ENCODE results near the gene SYTL3.
A peak's percentile ranks its signal among the peaks of the same experiment; 100 is the strongest.
"Not testable (repeated sequence)": the region's sequence is repeated elsewhere in the genome, so short reads cannot be mapped to it uniquely, and the experiment has no call there.

SYTL3 gene

DNA sequence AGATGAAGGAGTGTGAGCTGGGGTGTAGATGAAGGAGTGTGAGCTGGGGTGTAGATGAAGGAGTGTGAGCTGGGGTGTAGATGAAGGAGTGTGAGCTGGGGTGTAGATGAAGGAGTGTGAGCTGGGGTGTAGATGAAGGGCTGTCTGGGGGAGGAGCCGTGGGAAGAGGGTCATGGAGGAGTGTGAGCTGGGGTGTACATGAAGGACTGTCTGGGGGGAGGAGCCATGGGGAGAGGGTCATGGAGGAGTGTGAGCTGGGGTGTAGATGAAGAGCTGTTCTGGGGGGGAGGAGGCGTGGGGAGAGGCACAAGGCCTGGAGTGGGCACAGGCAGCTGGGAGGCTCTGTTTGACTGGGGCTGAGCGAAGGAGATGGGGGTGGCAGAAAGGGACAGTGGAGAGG lies 51.4 kb downstream of the SYTL3 start:
- DNase-seq: not testable (repeated sequence)

DNA sequence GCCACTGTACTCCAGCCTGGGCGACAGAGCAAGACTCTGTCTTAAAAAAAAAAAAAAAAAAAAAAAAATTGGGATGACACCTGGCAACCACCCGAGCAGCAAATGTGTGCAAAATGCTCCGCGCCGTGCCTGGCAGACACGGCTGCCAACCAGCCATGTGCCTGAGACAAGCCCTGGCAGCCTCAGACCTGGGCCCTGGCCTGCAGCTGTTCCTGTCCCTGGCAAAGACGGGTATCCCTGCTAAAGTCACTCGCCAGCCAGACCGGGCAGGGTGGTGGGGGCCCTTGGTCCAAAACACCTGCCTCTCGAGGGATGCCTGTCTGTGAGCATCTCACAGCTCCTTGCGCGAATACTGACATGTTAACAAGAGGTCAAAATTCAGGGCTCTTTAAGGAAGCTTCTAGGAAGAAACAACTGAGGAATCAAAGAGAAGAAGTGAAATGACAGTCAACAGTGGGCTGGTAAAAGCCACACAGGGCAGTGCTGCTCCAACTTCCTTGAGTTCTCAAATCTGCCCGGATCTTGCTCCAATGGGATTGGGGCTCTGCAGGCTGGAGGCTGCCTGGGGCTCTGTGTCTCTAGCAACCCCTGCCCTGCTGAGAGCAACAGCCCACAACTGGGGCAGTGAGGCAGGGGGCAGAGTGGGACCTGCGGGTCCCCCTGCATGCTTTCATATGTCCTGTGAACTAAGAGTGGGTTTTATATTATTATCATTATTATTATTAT lies 53.4 kb downstream of the SYTL3 start:
- DNase-seq: no peak

DNA sequence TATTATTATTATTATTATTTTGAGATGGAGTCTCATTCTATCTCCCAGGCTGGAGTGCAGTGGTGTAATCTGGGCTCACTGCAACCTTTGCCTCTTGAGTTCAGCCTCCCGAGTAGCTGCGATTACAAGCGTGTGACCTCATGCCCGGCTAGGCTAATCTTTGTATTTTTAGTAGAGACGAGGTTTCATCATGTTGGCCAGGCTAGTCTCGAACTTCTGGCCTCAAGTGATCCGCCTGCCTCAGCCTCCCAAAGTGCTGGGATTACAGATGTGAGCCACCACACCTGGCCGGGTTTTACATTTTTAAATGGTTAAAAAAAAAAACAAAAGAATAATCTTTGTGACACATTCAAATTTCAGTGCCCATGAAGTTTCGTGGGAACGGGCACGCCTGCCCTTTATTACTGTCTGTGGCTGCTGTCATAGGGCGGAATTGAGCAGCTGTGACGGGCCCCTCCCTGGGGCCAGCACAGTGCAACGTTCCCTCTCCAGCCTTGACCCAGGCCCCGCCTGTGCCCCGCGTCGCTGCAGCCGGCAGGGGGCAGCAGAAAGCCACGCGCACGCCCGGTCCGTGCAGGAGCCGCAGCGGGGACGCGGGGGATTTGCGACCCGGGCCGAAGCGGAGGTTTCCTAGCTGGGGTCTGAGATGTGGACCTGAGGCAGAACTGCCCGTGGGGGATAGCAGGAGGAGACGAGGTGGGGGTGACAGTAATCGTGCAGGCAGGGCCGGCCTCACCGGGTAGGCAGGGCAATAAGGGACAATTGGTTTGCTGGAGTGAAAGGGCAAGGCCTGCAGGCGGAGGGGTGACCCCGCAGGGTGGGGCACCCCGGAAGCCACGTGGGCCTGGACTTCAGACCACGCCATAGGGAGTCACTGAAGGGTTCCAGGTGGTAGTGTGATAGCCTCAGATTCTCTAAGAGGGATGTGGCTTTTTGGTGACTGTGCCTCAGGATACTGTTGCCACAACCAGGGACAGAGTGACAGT lies 54.3 kb downstream of the SYTL3 start:
- DNase-seq: peak; percentile 28

DNA sequence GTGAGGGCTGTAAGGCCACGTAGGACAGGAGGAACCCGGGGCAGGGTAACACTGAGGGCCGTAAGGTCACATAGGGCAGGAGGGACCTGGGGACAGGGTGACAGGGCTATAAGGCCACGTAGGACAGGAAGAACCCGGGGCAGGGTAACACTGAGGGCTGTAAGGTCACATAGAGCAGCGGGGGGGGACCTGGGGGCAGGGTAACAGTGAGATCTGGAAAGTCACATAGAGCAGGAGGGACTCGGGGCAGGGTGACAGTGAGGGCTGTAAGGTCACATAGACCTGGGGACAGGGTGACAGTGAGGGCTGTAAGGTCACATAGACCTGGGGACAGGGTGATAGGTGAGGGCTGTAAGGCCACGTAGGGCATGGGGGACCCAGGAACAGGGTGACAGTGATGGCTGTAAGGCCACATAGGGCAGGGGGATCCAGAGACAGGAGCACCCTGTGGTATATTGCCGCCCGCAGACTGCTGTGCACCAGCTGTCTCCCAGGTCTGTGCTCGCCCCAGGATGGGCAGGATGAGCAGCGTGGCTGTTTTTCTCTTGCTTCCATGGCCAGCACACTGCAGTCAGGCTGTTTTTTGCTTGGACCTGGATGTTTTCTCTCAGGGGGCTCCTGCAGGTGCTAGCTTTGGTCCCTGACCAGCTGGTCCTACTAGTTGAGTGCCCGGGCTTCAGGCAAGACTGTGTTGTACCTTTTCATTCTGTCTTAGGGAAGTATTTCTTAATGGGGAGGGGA lies 55.7 kb downstream of the SYTL3 start:
- no peak for DNase-seq

DNA sequence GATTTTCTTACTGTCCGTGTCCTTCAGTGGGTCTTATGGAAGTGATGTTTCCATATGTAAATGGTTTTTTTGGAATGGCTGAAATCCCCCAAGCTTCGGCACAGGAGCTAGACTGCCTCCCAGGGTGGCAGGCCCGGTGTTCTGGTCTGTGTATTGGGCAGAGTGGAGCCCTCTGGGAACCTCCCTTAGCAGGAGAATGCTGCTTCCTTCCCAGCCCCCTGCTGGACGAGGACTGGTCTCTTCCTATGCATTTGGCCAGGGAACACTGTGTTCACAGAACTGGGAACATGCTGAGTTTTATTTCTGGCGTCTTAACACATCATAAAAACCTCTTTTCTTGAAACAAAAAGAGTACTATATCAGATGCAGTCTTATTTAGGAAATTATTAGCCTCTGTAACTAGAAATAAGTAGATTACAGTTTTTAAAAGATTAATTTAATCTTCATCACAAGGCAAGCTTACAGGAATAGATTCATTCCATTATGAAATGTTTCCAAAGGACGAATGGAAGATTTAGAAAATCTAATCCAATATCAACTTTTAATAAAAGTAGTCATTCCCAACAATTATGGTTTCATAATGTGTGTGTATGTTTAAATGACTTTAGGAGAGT lies 56.6 kb downstream of the SYTL3 start:
- no peak for DNase-seq

DNA sequence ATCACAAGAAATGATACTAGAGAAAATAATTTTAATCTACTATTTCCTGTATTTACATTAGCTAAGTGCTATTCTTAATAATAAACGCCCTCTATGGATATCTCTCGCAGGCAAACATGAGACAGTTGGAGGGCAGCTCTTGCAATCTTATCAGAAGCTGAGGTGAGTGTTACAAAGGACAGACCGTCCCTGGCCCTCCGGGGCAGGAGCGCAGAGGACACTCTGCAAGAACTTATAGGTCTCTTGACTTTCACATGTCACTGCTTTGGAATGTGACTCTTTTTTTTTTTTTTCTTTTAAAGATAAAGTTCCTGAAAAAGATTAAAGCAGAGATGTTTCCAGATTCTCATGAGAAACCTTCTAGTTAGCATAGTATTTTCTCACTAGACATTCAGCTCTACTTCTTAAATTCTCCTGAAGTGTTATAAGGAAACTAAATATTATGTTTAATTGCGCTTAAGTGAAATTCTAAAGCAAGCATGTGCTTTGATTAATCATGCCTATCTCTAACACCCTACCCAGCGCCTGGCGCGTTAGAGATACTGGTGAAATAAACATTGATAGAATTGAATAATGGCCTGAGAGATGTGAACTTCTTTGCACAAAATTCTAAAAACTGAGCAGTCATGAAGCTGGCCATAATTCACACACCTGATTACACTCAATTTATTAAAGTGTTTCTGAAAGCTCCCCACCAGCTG lies 57.4 kb downstream of the SYTL3 start:
- peak; percentile 29 for DNase-seq

DNA sequence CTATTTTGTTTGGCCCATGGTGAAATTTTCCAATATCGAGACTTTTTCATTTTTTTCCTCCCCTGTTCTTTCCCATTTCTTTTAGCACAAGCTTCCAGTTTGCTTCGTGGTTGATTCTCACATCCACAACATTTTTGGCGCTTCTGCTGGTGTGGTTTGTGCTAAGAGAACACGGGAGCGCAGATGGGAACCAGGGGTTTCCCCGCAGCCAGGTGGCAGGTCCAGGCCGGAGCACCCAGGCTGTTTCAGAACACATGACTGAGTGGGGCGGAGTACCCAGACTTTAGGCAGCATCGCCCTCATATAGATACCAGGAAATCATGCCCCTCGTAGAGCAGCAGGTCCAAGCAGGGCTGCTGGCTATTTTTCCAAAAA lies 58.0 kb downstream of the SYTL3 start:
- no peak for DNase-seq

DNA sequence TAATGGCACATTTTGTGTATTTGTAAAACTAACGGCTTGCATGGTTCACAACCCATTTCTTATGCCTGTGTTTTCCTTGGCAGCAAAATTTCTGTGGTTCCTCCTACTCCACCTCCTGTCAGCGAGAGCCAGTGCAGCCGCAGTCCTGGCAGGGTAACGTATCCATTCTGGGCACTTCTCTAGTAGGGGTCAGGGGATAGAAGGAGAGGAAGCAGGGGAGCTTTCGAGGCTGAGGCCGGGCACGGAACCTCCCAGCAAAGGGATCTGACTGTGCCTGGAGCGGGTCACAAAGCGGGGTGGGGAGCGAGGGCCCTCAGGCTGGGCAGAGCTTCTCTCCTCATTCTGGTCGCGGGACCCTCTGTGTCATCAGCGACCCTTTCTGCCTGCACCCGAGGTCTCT lies 58.4 kb downstream of the SYTL3 start:
- no peak for DNase-seq

DNA sequence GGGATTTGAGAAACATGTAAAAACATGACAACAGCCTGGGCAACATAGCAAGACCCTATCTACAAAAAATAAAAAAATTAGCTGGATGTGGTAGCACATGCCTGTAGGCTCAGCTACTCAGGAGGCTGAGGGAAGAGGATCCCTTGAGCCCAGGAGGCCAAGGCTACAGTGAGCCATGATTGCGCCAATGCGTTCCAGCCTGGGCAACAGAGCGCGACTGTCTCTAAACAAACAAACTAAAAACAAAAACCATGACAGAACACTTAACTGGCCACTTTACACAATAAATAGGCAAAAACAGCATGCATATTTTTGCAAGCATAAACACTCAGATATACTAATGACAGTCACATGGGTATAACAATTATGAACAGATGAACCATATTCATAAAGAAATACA lies 60.0 kb downstream of the SYTL3 start:
- DNase-seq: no peak

DNA sequence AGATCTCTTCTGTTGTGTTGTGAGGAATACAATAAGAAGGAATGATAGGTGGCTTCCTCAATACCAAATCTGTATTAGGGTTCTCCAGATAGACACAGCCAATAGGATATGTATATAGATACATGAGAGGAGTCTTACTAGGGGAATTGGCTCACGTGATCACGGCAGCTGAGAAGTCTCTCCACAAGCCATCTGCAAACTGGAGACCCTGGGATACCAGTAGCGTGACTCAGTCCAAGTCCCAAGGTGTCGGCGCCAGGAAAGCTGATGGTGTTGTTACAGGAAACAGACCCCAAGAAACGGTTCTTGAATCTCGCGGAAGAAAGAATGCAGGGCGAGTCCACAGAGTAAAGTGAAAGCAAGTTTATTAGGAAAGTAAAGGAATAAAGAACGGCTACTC lies 61.4 kb downstream of the SYTL3 start:
- no peak for DNase-seq

DNA sequence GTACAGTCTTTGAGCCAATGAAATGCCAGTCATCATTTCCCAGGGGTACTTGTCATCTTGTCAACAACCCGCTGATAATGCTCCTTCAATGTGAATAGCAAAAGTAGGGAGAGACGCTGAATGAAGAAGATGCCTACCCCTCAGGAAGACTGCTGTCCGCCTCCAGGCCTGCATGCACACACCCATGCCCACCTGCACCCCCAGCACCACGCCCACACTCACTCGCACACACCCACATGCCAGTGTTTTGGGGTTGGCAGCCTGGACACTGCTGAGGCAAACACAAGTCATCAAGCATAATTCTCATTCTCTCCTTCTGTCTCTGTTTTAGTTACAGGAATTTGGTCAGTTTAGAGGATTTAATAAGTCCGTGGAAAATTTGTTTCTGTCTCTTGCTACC lies 63.6 kb downstream of the SYTL3 start:
- no peak for DNase-seq

DNA sequence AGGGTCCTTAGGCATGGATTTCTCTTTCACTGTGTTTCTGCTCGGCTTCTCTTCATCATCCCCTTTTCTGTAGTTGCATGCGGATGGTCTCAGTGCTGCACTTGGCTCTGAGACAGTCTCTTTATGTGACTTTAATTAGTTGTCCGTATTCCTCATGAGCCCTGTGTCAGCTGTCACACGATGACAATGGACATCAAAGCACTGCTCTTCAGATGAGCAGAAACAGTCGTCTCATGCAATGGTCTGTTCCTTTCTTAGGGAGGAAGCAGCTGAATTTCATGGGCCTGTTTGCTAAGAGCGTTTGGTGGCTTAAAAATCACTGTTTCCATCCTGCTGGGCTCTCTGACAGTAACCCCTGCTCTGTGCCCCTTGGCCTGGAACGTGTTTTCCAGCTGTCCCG lies 64.9 kb downstream of the SYTL3 start:
- DNase-seq: no peak

DNA sequence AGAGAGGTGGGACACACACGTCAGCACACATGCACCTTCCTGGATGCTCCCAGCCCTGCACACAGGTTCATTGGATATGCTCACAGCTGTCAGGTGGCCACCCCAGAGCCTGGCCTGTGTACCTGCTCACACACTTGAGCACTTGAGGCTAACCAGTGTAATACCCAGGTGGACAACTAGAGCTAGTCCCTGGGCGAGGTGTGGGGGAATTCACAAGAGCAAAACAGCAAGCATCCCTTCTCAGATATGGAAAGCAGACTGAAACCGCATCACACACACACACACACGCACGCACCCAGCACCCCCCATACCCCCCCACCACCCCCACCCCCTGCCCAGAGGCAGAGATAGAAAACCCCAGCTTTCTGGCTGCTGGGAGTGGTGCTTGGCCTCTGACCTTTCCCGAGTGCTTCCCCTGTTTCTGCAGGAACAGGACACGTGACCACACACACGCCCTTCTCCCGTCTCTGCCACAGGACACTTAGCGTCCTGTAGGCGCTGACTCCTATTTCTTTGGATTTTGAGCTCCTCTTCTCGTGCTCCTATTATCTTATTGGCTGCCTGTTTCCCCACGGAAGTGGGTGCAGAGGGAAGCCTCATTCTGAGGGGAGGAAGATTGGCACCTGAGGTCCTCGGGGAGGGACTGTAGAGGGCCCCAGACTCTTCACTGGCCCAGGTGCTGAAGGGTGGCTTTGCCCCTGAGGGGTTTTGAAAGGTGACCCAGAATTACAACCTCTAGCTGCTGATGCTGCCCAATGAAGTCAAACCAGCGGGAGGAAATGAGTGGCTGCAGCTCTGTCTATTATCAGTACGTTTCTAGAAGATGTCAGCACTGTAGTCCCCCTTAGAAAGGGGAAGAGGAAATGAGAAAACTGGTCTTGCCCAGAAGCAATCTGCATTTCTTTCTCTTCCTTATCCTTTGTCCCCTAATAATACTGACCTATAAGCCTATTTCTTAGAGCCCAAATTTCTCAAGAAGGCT lies 65.8 kb downstream of the SYTL3 start:
- no peak for DNase-seq

DNA sequence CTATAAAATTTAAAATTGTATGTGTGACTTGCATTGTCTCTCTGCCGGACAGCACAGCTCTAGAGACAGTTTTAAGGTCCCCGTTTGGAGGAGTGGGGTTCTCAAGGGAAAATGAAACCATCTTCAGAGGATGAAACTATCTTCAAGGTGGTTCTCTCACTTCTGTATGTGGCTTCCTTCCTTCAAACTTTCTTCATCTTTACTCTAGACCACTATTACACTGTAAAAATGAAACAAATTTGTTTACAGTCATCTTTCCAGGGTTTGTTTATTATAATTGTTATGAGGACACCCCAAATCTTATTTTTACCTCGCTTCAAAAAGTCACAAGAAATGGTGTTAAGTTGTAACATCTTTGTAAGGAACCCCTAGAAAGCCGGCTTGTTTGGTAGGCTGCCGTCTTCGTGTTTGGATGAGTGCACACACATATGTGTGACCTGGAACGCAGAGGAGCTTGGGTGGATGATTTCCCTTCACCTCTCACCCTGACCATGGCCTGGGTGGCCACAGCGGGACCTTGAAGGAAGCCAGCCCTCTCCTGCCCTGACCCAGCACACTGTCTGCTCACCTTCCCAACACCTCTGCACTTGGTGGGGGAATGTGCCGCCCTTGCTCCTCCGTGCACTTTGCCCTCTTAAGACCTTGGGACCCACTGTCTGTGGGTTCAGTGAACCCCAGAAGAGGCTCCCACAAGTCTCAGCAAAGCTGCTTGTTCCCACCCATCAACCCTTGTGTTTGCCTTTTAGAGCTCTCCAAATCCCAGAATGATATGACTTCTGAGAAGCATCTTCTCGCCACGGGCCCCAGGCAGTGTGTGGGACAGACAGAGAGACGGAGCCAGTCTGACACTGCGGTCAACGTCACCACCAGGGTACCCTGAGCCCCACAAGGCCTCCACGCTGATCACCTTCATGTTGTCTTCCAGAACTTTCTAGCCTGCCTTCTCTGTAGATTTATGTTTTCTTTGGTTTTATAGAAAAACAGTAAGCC lies 67.8 kb downstream of the SYTL3 start:
- no peak for DNase-seq

DNA sequence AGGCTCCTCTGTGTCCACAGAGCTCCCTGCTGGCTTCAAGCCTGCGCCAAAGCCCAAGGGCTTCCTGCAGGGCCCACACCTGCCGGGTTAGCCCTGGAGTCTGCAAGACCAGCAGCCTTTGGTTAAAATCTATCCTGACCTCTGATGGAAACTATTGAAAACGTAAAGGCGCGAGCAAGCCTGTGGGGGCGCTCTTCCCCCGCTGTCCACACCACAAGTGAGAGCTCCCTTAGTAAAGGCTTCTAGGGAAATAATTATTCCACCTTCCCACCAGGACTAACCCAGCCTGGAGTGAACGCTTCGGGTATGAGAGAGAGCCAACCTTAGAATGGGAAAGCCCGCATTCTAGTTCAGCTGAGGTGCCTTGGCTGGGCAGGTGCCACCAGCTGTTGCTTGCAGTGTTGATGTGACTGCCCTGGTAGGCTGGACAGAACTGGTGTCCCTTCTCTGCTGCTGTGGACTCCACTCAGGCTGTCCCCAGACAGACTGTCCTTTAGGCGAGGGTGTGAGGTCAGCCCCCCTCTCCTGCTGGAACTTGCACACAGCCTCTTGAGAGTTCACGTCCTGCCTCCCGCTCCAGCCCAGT lies 68.7 kb downstream of the SYTL3 start:
- DNase-seq: no peak

DNA sequence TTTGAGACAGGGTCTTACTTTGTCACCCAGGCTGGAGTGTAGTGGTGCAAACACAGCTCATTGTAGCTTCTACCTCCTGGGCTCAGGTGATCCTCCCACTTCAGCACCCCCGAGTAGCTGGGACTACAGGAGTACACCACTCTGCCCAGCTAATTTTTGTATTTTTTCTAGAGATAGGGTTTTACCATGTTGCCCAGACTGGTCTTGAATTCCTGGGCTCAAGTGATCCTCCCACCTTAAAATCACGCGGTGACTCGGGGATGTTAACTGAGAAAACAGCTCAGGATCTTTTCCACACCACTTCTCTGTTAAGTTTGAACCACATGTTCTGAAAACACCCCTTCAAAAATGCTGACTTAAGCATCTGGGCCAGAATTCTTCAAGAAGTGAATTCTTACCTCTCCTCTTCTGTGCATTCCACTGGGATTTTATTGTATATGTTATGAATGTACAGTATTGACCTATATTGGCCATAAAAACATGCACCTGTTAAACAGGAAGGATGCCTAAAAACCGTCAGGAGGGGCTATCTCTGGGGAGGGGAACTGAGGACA lies 72.4 kb downstream of the SYTL3 start:
- no peak for DNase-seq

DNA sequence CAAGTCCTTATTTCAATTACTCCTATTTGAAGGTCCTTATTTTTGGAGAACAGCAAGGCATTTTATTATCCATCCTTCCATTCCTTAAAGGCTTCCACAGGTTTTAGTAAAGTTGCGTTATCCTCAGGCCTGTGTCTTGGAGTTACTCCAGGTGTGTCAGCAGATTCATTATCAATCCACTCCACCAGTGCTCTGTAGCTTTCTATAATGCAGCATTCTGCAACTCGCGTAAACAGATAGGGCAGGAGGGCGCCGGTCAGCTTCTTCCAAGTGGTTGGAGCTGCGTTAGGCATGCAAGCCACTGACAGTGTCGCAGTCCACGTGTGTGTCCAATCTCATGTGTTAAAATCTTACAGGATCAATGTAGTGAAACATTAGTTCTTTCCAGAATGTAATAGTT lies 75.8 kb downstream of the SYTL3 start:
- no peak for DNase-seq

DNA sequence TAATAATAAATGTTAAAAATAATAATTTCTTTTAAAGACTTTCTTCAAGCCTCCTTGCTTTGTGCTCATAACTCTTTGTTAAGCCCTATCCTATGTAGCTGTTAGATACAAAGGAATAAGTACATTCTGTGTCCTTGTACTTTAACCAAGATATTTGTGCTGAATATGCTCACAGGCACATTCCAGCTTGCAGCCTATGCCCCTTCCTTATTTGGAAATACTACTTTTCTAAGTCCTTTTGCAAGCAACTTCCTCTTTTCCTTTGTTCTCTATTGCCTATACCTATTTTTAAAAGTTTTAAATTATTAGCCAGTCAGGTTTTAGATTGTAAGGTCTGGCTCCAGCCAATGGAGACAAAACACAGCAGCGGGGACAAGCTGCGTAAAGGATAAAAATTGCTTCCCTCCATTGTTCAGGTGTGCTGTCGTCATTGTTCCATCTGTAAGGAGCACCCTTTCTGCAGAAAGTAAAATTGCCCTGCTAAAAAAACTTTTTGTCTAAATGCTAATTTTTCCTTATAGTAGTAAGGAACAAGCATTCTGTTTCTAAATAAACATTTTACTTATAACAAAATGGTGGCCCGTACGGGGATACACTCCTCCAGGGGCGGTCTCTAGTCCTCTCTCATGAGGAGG lies 80.2 kb downstream of the SYTL3 start:
- no peak for DNase-seq

DNA sequence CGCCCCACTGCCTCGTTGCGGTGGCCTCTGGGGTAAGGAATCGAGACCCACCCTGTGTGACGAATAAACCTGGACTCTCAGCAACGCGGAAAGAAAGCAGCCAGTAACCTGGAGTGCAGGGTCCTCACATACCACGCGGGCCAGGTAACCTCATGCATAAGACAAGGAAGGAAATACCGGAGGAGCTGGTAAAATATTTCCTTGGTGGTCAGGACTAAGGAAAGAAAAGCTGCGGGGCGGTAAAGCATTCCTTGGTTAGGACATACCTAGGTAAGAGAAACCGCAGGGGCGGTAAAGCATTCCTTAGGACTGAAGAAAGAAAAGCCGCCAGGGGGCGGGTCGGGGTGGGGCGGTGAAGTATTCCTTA lies 80.7 kb downstream of the SYTL3 start:
- no peak for DNase-seq
